Peyer's patch (tissue), 4 donors: ENCODE results near the gene MTMR12. TPM values are rescaled to one million over a fixed set of nuclear protein-coding genes. Genes with fewer than 3 reads are reported as not detected.

Source experiments
- DNase-seq, 3 donors: peaks; one replicate each; pipeline ENCODE4 v3.0.0-alpha.2; 2017 to 2019
- H3K27ac ChIP-seq, 4 donors: fragments of 200-600 bp; sonication (generic); one replicate each; pipeline ENCODE4 v1.5.1; 2016 to 2019
- H3K27me3 ChIP-seq, 2 donors: fragments of 200-600 bp; sonication (generic); one replicate each; pipeline ENCODE4 v1.5.1; 2019
- H3K36me3 ChIP-seq, 3 donors: fragments of 200-600 bp; sonication (generic); one replicate each; pipeline ENCODE4 v1.5.1; 2016 to 2019
- H3K4me1 ChIP-seq, 4 donors: fragments of 200-600 bp; sonication (generic); one replicate each; pipeline ENCODE4 v1.5.1; 2016 to 2019
- H3K4me3 ChIP-seq, 4 donors: fragments of 200-600 bp; sonication (generic); 1 replicate in 3 of 4; 2 replicates in 1 of 4; pipeline ENCODE4 v1.5.1; 2016 to 2019; ENCODE audit warnings: mild to moderate bottlenecking in 1 of 4
- H3K9me3 ChIP-seq, 4 donors: fragments of 200-600 bp; sonication (generic); one replicate each; pipeline ENCODE4 v1.5.1; 2016 to 2019; ENCODE audit warnings: mild to moderate bottlenecking in 1 of 4
- POLR2A ChIP-seq, 2 donors: fragments of 450-650 bp; IDR thresholded peaks; one replicate each; pipeline ENCODE4 v1.5.1; 2017; ENCODE audit warnings: antibody characterized with exemption in 2 of 2, mild to moderate bottlenecking in 2 of 2, moderate library complexity in 2 of 2
- total RNA-seq, 4 donors: library from RNA; depleted of rRNA; stranded (reverse); fragments of >200 nt; gene quantifications; one replicate each; pipeline ENCODE4 v1.1.0, GENCODE V29; 2016
- TF ChIP-seq, protein P1 (sequence below), 6 experiments: fragments of 450-650 bp in 4 of 6; fragments of 200-600 bp in 2 of 6; sonication (generic) in 1 of 6; IDR thresholded peaks; one replicate each; pipeline ENCODE4 v1.5.1; 2017 to 2019; ENCODE audit warnings: antibody characterized with exemption in 6 of 6, mild to moderate bottlenecking in 3 of 6, moderate library complexity in 1 of 6

MTMR12 gene
- total RNA-seq, 4 donors from 2014 or later = 16.0 to 43.7 (median 24.0) TPM

DNA sequence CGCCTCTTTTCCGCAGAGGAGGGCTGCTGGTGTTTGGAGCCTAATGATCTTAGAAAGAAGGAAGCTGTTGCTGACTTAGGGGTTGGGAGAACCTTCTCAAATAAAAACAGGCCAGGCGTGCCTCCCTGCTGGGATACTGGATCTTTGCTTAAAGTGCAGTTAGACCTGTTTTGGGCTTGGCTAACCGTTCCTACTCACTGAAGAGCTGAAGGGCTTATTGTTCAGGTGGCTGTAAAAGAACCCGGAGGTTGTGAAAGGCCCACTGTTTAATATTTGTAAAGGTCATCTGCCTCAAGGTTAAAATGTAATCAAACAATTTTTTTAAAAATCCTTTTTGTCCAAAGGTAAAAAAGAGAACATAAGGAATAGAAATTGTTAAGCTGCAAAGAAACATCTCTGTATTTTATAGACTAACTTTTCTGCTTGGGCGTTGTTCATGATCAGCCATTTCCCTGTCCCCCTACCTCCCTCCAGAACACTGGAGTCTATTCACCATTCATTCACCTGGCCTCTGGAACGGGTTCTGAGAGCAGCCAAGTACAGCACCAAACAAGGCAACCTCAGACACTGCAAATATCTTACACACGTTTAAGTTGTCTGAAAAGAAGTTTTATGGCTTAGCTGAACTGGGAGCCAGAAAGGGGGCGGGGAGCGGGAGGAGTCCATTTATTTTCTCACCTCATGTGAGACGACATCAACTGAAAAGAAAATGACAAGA, 18.6 kb upstream of the MTMR12 start:
- H3K36me3 ChIP-seq = no peaks in the 10 kb centered on the region
- no peak for DNase-seq

DNA sequence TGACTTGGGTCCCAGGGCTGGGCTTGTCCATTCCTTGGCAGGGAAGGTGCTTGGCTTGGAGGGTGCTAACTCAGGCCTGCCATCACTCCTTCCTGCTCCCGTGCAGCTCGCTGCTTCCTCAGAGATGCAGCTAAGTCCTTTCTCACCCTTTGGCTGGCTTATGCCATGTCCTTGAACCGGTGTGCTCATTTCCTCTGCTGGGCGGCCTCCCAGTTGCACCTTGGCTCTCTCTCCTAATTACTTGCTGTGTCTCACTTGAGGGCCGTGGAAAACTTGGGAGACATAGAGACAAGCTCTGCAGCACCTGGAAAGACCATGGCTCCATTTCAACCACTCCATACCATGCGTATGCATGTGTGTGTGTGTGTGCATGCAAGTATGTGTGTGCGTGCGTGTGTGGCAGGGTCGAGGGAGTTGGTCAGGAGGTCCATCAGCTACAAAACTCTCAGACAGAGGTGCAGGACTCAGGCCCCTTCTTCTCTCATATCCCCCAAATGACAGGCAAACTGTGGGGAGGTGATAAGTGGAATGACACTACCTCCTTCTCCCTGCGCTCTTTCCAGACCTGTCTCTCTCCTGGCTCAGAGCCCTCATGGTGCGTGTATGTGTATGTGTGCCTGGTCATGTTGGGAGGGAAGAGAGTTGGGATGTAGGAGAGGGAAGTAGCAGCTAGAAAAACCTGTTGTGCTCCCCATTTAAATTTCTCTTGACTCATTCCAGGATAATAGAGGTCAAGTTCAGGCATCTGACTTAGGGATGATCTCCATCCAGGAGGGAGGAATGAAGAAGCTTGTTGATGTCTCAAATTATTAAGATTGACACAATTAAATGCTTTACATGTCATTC, 17.6 kb upstream of the MTMR12 start:
- no peak for DNase-seq
- Histone ChIP-seq H3K27me3 (no peaks in the 10 kb centered on the region), H3K27ac (no peak overlapping the region), H3K36me3 (no peaks in the 10 kb centered on the region), H3K4me1 (peaks cover 0 to 3% (median 0%) of the 10 kb centered on the region in 4 donors), H3K4me3 (no peak overlapping the region), H3K9me3 (no peaks in the 10 kb centered on the region)
- TF ChIP-seq, protein P1, sequence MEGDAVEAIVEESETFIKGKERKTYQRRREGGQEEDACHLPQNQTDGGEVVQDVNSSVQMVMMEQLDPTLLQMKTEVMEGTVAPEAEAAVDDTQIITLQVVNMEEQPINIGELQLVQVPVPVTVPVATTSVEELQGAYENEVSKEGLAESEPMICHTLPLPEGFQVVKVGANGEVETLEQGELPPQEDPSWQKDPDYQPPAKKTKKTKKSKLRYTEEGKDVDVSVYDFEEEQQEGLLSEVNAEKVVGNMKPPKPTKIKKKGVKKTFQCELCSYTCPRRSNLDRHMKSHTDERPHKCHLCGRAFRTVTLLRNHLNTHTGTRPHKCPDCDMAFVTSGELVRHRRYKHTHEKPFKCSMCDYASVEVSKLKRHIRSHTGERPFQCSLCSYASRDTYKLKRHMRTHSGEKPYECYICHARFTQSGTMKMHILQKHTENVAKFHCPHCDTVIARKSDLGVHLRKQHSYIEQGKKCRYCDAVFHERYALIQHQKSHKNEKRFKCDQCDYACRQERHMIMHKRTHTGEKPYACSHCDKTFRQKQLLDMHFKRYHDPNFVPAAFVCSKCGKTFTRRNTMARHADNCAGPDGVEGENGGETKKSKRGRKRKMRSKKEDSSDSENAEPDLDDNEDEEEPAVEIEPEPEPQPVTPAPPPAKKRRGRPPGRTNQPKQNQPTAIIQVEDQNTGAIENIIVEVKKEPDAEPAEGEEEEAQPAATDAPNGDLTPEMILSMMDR (IDR thresholded peaks at IDR 0.05) = no peak
- no peak for TF ChIP-seq POLR2A (IDR thresholded peaks at IDR 0.05)

More for the DNA sequence above, 18.6 kb upstream of the MTMR12 start:
- Histone ChIP-seq H3K27ac (peak overlapping the region in 1 of 4 donors; percentile 13), H3K4me3 (no peak overlapping the region), H3K27me3 (no peaks in the 10 kb centered on the region), H3K9me3 (no peaks in the 10 kb centered on the region), H3K4me1 (peaks cover 0 to 3% (median 0%) of the 10 kb centered on the region in 4 donors)
- no peak for TF ChIP-seq POLR2A (IDR thresholded peaks at IDR 0.05)
- TF ChIP-seq, protein P1 (IDR thresholded peaks at IDR 0.05) = no peak

DNA sequence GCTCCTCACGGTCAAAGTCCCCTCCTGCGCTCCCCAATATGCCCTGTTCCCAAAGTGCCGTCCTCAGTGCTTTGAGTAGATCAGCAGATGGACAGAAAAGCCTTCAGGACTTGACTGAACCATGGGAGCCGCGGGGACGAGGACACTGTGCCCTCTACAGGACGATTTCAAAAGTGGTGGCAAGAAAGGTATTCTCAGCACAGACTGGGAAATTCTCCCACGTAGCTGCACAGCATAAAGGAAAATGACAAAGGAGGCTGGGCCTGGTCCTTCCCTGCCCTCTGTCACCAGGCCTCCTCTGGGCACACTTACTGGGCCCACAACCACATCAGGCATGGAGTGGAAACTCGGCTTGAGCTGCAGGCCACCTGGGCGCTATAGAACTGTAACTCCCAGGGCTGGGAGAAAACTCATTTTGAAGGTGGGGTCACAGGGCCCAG, 16.7 kb upstream of the MTMR12 start:
- DNase-seq = peak; percentile 42 to 85 (median 62)
- no peaks in the 10 kb centered on the region for H3K36me3 ChIP-seq
- H3K9me3 ChIP-seq = no peaks in the 10 kb centered on the region
- H3K4me1 ChIP-seq = peaks cover 0 to 3% (median 0%) of the 10 kb centered on the region in 4 donors
- no peak overlapping the region for H3K4me3 ChIP-seq
- H3K27me3 ChIP-seq = no peaks in the 10 kb centered on the region
- TF ChIP-seq, protein P1 (IDR thresholded peaks at IDR 0.05) = peak in 5 of 6 experiments; percentile 38 to 77 (median 64)
- no peak for TF ChIP-seq POLR2A (IDR thresholded peaks at IDR 0.05)
- no peak overlapping the region for H3K27ac ChIP-seq

DNA sequence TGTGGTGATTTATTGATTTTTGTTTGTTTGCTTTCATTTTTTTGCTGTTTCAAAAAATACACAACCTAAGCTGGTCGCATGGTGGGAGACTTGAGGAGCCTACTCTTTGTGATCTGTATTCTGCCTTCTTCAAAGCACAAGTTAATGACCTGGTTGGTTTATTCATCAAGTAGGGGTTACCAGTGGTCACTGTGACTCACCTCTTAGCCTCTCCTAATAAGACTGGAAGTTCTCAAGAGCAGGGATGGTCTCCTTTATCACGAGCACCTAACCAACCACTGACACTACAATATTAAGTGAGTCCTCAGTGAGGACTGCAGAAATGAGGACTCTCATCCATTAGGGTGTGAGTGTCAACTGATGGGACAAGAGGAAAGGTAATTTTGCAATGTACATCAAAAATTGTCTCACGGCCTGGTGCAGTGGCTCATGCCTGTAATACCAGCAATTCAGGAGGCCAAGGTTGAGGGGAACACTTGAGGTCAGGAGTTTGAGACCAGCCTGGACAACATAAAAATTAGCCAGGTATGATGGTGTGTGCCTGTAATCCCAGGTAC, 13.6 kb upstream of the MTMR12 start:
- no peak overlapping the region for H3K27ac ChIP-seq

DNA sequence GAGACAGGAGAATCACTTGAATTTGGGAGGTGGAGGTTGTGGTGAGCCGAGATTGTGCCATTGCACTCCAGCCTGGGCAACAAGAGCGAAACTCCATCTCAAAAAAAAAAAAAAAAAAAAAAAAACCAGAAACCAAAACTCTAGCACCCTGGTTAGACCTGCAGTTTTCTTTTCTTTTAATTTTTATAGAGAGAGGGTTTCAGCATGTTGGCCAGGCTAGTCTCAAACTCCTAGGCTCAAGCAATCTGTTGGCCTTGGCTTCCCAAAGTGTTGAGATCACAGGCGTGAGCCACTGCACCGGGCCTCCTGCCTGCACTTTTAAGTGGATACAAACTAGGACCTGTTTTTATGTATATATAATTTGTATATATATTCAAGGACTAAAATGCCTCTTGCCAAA, 12.9 kb upstream of the MTMR12 start:
- no peak for DNase-seq
- H3K4me3 ChIP-seq = no peak overlapping the region
- no peaks in the 10 kb centered on the region for H3K4me1 ChIP-seq
- H3K9me3 ChIP-seq = peaks cover 0 to 8% (median 0%) of the 10 kb centered on the region in 4 donors
- no peaks in the 10 kb centered on the region for H3K27me3 ChIP-seq
- TF ChIP-seq, protein P1 (IDR thresholded peaks at IDR 0.05) = no peak
- no peak for TF ChIP-seq POLR2A (IDR thresholded peaks at IDR 0.05)
- no peaks in the 10 kb centered on the region for H3K36me3 ChIP-seq
- H3K27ac ChIP-seq = no peak overlapping the region

More for the DNA sequence above, 13.6 kb upstream of the MTMR12 start:
- Histone ChIP-seq H3K9me3 (peaks cover 0 to 8% (median 0%) of the 10 kb centered on the region in 4 donors), H3K4me3 (no peak overlapping the region), H3K36me3 (no peaks in the 10 kb centered on the region), H3K27me3 (no peaks in the 10 kb centered on the region), H3K4me1 (peaks cover 0 to 3% (median 0%) of the 10 kb centered on the region in 4 donors)
- TF ChIP-seq, protein P1 (IDR thresholded peaks at IDR 0.05) = no peak
- no peak for TF ChIP-seq POLR2A (IDR thresholded peaks at IDR 0.05)
- no peak for DNase-seq
